Measurements from ENCODE around the gene ESPN.

- TF ChIP-seq MAX (IDR thresholded peaks at IDR 0.05; ENCODE audit: low read depth, low read length) (no peak), POLR2A (IDR thresholded peaks at IDR 0.05; ENCODE audit: extremely low read depth, insufficient read length) (no peak)
- TF ChIP-seq, protein P1, sequence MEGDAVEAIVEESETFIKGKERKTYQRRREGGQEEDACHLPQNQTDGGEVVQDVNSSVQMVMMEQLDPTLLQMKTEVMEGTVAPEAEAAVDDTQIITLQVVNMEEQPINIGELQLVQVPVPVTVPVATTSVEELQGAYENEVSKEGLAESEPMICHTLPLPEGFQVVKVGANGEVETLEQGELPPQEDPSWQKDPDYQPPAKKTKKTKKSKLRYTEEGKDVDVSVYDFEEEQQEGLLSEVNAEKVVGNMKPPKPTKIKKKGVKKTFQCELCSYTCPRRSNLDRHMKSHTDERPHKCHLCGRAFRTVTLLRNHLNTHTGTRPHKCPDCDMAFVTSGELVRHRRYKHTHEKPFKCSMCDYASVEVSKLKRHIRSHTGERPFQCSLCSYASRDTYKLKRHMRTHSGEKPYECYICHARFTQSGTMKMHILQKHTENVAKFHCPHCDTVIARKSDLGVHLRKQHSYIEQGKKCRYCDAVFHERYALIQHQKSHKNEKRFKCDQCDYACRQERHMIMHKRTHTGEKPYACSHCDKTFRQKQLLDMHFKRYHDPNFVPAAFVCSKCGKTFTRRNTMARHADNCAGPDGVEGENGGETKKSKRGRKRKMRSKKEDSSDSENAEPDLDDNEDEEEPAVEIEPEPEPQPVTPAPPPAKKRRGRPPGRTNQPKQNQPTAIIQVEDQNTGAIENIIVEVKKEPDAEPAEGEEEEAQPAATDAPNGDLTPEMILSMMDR (IDR thresholded peaks at IDR 0.05; ENCODE audit: low read depth, low read length), result no peak
Observed at GRCh38 chr1:6399294-6399693, 25.3 kb upstream of the ESPN start.
